Osteocyte (in vitro differentiated cells): Measurements from ENCODE around the gene IRF5. TPM values are rescaled to one million over a fixed set of nuclear protein-coding genes. Genes with fewer than 3 reads are reported as not detected.

ENCODE experiments used
- DNase-seq: peaks from one replicate; pipeline ENCODE4 v3.0.0; 2021; ENCODE audit warnings: mixed read lengths; ENCODE audit not compliant: unreplicated experiment; ENCODE audit errors: extremely low spot score
- H3K27ac Mint-ChIP-seq: one replicate; pipeline ENCODE4 v1.8.0; 2021; ENCODE audit warnings: mild to moderate bottlenecking, mixed read lengths; ENCODE audit not compliant: unreplicated experiment
- H3K27me3 Mint-ChIP-seq: one replicate; pipeline ENCODE4 v1.8.0; 2021; ENCODE audit warnings: mixed read lengths; ENCODE audit not compliant: unreplicated experiment
- H3K36me3 Mint-ChIP-seq: one replicate; pipeline ENCODE4 v1.8.0; 2021; ENCODE audit warnings: mixed read lengths; ENCODE audit not compliant: unreplicated experiment
- H3K4me1 Mint-ChIP-seq: one replicate; pipeline ENCODE4 v1.8.0; 2021; ENCODE audit warnings: mixed read lengths; ENCODE audit not compliant: unreplicated experiment
- H3K4me3 Mint-ChIP-seq: one replicate; pipeline ENCODE4 v1.8.0; 2021; ENCODE audit warnings: mild to moderate bottlenecking, moderate library complexity, mixed read lengths; ENCODE audit not compliant: unreplicated experiment
- H3K9me3 Mint-ChIP-seq: one replicate; pipeline ENCODE4 v1.8.0; 2021; ENCODE audit warnings: mixed read lengths; ENCODE audit not compliant: unreplicated experiment
- CTCF ChIP-seq: fragments of 200-600 bp; sonication (generic); IDR thresholded peaks from 2 replicates; pipeline ENCODE4 v1.5.0; 2021; ENCODE audit warnings: antibody characterized with exemption, mild to moderate bottlenecking, moderate library complexity
- total RNA-seq: library from RNA; stranded (reverse); gene quantifications from 2 replicates; pipeline ENCODE4 v1.2.1, GENCODE V29; 2021

Gene IRF5
- total RNA-seq, 1 donor from 2014 or later = 0.24 TPM

- no peak overlapping the region for H3K27ac Mint-ChIP-seq
- DNase-seq = no peak
- H3K4me1 Mint-ChIP-seq = no peaks in the 10 kb centered on the region
- no peak overlapping the region for H3K4me3 Mint-ChIP-seq
- H3K36me3 Mint-ChIP-seq = peaks cover 30% of the 10 kb centered on the region
- no peaks in the 10 kb centered on the region for H3K27me3 Mint-ChIP-seq
- H3K9me3 Mint-ChIP-seq = no peaks in the 10 kb centered on the region
- TF ChIP-seq CTCF = no peak
These were observed 13.6 kb downstream of the IRF5 start for GRCh38 chr7:128951296-128951695.

GRCh38 chr7:128954150-128954549, 16.4 kb downstream of the IRF5 start:
- H3K36me3 Mint-ChIP-seq = peaks cover 48% of the 10 kb centered on the region
- TF ChIP-seq CTCF = no peak
- no peak overlapping the region for H3K27ac Mint-ChIP-seq
- no peaks in the 10 kb centered on the region for H3K4me1 Mint-ChIP-seq
- DNase-seq = no peak
- no peaks in the 10 kb centered on the region for H3K9me3 Mint-ChIP-seq
- H3K27me3 Mint-ChIP-seq = no peaks in the 10 kb centered on the region
- H3K4me3 Mint-ChIP-seq = no peak overlapping the region

- peaks cover 57% of the 10 kb centered on the region for H3K36me3 Mint-ChIP-seq
- no peaks in the 10 kb centered on the region for H3K9me3 Mint-ChIP-seq
- TF ChIP-seq CTCF = no peak
- no peak for DNase-seq
- H3K27ac Mint-ChIP-seq = no peak overlapping the region
- no peaks in the 10 kb centered on the region for H3K4me1 Mint-ChIP-seq
- H3K27me3 Mint-ChIP-seq = no peaks in the 10 kb centered on the region
- no peak overlapping the region for H3K4me3 Mint-ChIP-seq
These were observed 17.4 kb downstream of the IRF5 start for GRCh38 chr7:128954830-128955802.

- no peak overlapping the region for H3K4me3 Mint-ChIP-seq
- DNase-seq = no peak
- H3K9me3 Mint-ChIP-seq = no peaks in the 10 kb centered on the region
- no peak overlapping the region for H3K27ac Mint-ChIP-seq
- H3K27me3 Mint-ChIP-seq = no peaks in the 10 kb centered on the region
- no peak for TF ChIP-seq CTCF
- H3K36me3 Mint-ChIP-seq = peaks cover 58% of the 10 kb centered on the region
- H3K4me1 Mint-ChIP-seq = no peaks in the 10 kb centered on the region
These were observed 18.3 kb downstream of the IRF5 start for GRCh38 chr7:128955981-128956380.

GRCh38 chr7:128959296-128959695, 21.6 kb downstream of the IRF5 start:
- Mint-ChIP-seq H3K4me3 (no peak overlapping the region), H3K36me3 (peaks cover 52% of the 10 kb centered on the region), H3K9me3 (no peaks in the 10 kb centered on the region), H3K27ac (no peak overlapping the region), H3K4me1 (peaks cover 10% of the 10 kb centered on the region), H3K27me3 (no peaks in the 10 kb centered on the region)
- TF ChIP-seq CTCF = no peak
- DNase-seq = no peak
